Loucy (cell line): ENCODE results near the gene PRRX2.

Source experiments
- H2AFZ ChIP-seq: fragments of 200-600 bp; sonication (generic); 2 replicates; pipeline ENCODE4 v1.6.0; 2016; ENCODE audit warnings: antibody characterized with exemption, mild to moderate bottlenecking, low read length, moderate library complexity
- H3F3A ChIP-seq: fragments of 200-600 bp; 2 replicates; pipeline ENCODE4 v1.6.0; 2016; ENCODE audit warnings: antibody characterized with exemption, low read depth, mild to moderate bottlenecking
- H3K27me3 ChIP-seq: fragments of 200-600 bp; sonication (generic); 2 replicates; pipeline ENCODE4 v1.6.1; 2014; ENCODE audit warnings: low read length, mild to moderate bottlenecking; ENCODE audit not compliant: insufficient read depth, poor library complexity, severe bottlenecking
- H3K36me3 ChIP-seq: fragments of 200-600 bp; sonication (generic); 2 replicates; pipeline ENCODE4 v1.6.1; 2016; ENCODE audit warnings: low read length; ENCODE audit not compliant: insufficient read depth
- H3K4me1 ChIP-seq: fragments of 200-600 bp; sonication (generic); 2 replicates; pipeline ENCODE4 v1.5.1; 2014; ENCODE audit warnings: low read length, mild to moderate bottlenecking; ENCODE audit not compliant: insufficient read depth, poor library complexity, severe bottlenecking
- H3K4me2 ChIP-seq: fragments of 200-600 bp; sonication (generic); 2 replicates; pipeline ENCODE4 v1.6.0; 2014; ENCODE audit warnings: antibody characterized with exemption, low read length, low read depth, mild to moderate bottlenecking; ENCODE audit not compliant: poor library complexity, severe bottlenecking
- H3K4me3 ChIP-seq: fragments of 200-600 bp; sonication (generic); 2 replicates; pipeline ENCODE4 v1.5.1; 2014; ENCODE audit warnings: low read length, mild to moderate bottlenecking, mixed read lengths; ENCODE audit not compliant: poor library complexity, severe bottlenecking
- H3K79me2 ChIP-seq: fragments of 200-600 bp; sonication (generic); 2 replicates; pipeline ENCODE4 v1.6.1; 2014; ENCODE audit warnings: low read length; ENCODE audit not compliant: insufficient read depth
- H3K9ac ChIP-seq: fragments of 200-600 bp; sonication (generic); 2 replicates; pipeline ENCODE4 v1.6.0; 2014; ENCODE audit warnings: mild to moderate bottlenecking, low read depth, low read length, moderate library complexity; ENCODE audit not compliant: poor library complexity, severe bottlenecking
- H3K9me2 ChIP-seq: fragments of 200-600 bp; sonication (generic); replicated peaks from 2 replicates; pipeline ENCODE4 v1.6.1; 2016; ENCODE audit warnings: low read depth, low read length, mixed read lengths
- H3K9me3 ChIP-seq: fragments of 200-600 bp; sonication (generic); 2 replicates; pipeline ENCODE4 v1.6.1; 2014; ENCODE audit warnings: mild to moderate bottlenecking, antibody characterized with exemption, low read length, low read depth; ENCODE audit not compliant: insufficient read depth
- H4K20me1 ChIP-seq: fragments of 200-600 bp; sonication (generic); 2 replicates; pipeline ENCODE4 v1.6.0; 2014; ENCODE audit warnings: antibody characterized with exemption, low read length, mild to moderate bottlenecking; ENCODE audit not compliant: insufficient read depth, poor library complexity, severe bottlenecking
- EZH2phosphoT487 ChIP-seq: fragments of 200-600 bp; IDR thresholded peaks from 2 replicates; pipeline ENCODE4 v1.6.1; 2018; ENCODE audit warnings: antibody characterized with exemption, mild to moderate bottlenecking, moderate library complexity, borderline replicate concordance
- TF ChIP-seq, protein P1 (sequence below): fragments of 200-600 bp; sonication (generic); conservative IDR thresholded peaks from 2 replicates; pipeline ENCODE4 v1.5.1; 2014; ENCODE audit warnings: mild to moderate bottlenecking, antibody characterized with exemption, low read length

Gene PRRX2

DNA sequence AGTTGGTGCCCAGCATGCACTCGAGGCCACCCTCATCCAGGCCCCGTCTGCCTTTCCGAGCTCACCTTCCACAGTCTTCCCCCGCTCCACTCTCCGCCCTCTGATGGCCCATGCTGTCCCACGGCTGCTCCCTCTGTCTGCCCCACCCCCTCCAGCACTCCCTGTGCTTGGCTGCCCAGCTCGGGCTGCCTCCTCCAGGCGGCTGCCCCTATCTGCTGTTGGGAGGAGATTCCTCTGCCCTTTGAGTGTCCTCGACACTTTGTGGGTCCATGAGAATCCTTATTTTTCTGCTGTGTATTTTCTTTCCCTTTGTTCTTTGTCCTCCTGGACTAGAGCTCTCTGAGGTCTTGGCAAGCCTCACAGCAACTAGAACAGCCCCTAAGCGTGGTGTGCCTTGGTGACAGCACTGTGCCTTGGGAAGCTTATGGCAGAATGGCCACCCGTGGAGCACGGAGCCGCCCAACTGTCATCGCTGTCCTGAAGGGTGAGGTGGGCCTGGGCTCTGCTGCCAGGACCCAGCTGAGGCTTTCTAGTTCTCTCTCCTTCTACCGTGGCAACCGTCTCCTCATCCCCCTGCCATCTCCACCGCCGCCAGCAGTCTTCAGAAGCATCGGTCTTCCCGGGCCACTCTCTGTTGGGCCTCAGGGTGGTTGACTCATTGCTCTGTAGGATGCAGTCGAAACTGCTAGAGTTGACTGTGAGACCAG lies 34.3 kb upstream of the PRRX2 start:
- H3K4me1 ChIP-seq: peaks cover 21% of the 10 kb centered on the region

DNA sequence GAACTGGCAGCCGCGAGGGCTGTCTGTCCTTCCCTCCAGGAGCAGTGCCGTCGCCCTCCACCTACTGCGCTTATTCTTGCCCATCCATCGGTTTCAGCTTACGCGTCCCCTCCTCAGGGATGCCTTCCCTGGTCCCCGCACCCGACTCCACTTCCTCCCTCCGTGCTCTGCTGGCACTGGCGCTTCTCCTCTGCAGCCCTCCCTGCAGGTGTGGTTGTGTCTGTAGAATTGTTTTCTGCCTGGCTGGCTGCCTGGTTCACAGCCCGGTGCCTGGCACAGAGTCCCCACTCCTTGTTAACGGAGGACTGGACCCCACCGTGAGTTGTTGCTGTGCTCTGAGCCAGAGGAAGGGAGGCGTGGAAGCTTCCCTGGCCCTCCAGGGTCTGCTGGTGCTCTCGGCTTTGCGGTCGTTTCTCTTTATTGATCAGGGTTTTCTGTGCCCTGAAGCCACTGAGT lies 33.7 kb upstream of the PRRX2 start:
- no peaks in the 10 kb centered on the region for H3F3A ChIP-seq
- H3K9me3 ChIP-seq: no peaks in the 10 kb centered on the region
- H3K27me3 ChIP-seq: no peaks in the 10 kb centered on the region
- H3K4me2 ChIP-seq: no peak overlapping the region
- H3K9ac ChIP-seq: no peak overlapping the region
- no peaks in the 10 kb centered on the region for H3K9me2 ChIP-seq
- TF ChIP-seq EZH2phosphoT487: no peak
- TF ChIP-seq, protein P1, sequence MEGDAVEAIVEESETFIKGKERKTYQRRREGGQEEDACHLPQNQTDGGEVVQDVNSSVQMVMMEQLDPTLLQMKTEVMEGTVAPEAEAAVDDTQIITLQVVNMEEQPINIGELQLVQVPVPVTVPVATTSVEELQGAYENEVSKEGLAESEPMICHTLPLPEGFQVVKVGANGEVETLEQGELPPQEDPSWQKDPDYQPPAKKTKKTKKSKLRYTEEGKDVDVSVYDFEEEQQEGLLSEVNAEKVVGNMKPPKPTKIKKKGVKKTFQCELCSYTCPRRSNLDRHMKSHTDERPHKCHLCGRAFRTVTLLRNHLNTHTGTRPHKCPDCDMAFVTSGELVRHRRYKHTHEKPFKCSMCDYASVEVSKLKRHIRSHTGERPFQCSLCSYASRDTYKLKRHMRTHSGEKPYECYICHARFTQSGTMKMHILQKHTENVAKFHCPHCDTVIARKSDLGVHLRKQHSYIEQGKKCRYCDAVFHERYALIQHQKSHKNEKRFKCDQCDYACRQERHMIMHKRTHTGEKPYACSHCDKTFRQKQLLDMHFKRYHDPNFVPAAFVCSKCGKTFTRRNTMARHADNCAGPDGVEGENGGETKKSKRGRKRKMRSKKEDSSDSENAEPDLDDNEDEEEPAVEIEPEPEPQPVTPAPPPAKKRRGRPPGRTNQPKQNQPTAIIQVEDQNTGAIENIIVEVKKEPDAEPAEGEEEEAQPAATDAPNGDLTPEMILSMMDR: no peak
- peaks cover 17% of the 10 kb centered on the region for H3K4me1 ChIP-seq
- peaks cover 21% of the 10 kb centered on the region for H4K20me1 ChIP-seq
- H3K79me2 ChIP-seq: peaks cover 57% of the 10 kb centered on the region
- peaks cover 13% of the 10 kb centered on the region; the same call in 1 of the 2 replicates for H3K36me3 ChIP-seq
- no peak overlapping the region for H2AFZ ChIP-seq
- H3K4me3 ChIP-seq: no peak overlapping the region

More for the DNA sequence above, 34.3 kb upstream of the PRRX2 start:
- Histone ChIP-seq H3F3A (no peaks in the 10 kb centered on the region), H3K36me3 (peaks cover 13% of the 10 kb centered on the region; the same call in 1 of the 2 replicates), H3K9me3 (no peaks in the 10 kb centered on the region), H4K20me1 (peaks cover 26% of the 10 kb centered on the region), H3K27me3 (no peaks in the 10 kb centered on the region), H3K79me2 (peaks cover 63% of the 10 kb centered on the region), H3K9ac (no peak overlapping the region), H2AFZ (no peak overlapping the region), H3K4me2 (no peak overlapping the region), H3K4me3 (no peak overlapping the region), H3K9me2 (no peaks in the 10 kb centered on the region)
- TF ChIP-seq EZH2phosphoT487: no peak
- TF ChIP-seq, protein P1: no peak

DNA sequence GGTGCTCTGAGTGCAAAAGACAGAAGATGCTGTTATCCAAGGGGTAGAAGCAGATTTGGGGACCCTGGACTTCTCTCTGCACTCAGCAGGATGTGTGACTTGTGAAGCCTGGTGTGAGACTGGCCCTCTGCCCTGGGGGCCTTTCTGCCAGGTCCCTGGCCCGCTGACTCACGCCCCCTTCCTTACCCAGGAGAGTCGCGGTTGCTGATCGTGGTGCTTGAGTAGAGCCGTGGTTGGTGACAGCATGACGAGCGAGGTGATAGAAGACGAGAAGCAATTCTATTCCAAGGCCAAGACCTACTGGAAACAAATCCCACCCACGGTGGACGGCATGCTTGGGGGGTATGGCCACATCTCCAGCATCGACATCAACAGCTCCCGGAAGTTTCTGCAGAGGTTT lies 33.0 kb upstream of the PRRX2 start:
- Histone ChIP-seq H3K9ac (no peak overlapping the region), H3F3A (no peaks in the 10 kb centered on the region), H3K4me3 (no peak overlapping the region), H3K36me3 (peaks cover 13% of the 10 kb centered on the region; the same call in 1 of the 2 replicates), H3K9me3 (no peaks in the 10 kb centered on the region), H2AFZ (no peak overlapping the region), H3K79me2 (peaks cover 50% of the 10 kb centered on the region), H4K20me1 (peaks cover 15% of the 10 kb centered on the region), H3K4me1 (peaks cover 14% of the 10 kb centered on the region), H3K27me3 (no peaks in the 10 kb centered on the region), H3K4me2 (no peak overlapping the region), H3K9me2 (no peaks in the 10 kb centered on the region)
- no peak for TF ChIP-seq EZH2phosphoT487
- TF ChIP-seq, protein P1: no peak
